Gastroesophageal sphincter (tissue), 3 donors: ENCODE data around the gene ATP5MC2.

Experiments used
- EP300 ChIP-seq: sonication (generic); formaldehyde crosslinking; IDR thresholded peaks from one replicate; pipeline ENCODE4 v1.6.1; 2017; ENCODE audit warnings: antibody characterized with exemption, mild to moderate bottlenecking
- POLR2A ChIP-seq, 2 donors: fragments of 450-650 bp; IDR thresholded peaks; one replicate each; pipeline ENCODE4 v1.6.1; 2017; ENCODE audit warnings: antibody characterized with exemption in 2 of 2, mild to moderate bottlenecking in 2 of 2, moderate library complexity in 1 of 2
- POLR2AphosphoS5 ChIP-seq: sonication (generic); formaldehyde crosslinking; IDR thresholded peaks from one replicate; pipeline ENCODE4 v1.6.1; 2017; ENCODE audit warnings: antibody characterized with exemption
- TF ChIP-seq, protein P1 (sequence below), 4 experiments: fragments of 200-600 bp in 2 of 4; fragments of 450-650 bp in 2 of 4; sonication (generic) in 1 of 4; IDR thresholded peaks; one replicate each; pipeline ENCODE4 v1.5.1; 2017 to 2019; ENCODE audit warnings: antibody characterized with exemption in 4 of 4, mild to moderate bottlenecking in 2 of 4, moderate library complexity in 2 of 4

DNA sequence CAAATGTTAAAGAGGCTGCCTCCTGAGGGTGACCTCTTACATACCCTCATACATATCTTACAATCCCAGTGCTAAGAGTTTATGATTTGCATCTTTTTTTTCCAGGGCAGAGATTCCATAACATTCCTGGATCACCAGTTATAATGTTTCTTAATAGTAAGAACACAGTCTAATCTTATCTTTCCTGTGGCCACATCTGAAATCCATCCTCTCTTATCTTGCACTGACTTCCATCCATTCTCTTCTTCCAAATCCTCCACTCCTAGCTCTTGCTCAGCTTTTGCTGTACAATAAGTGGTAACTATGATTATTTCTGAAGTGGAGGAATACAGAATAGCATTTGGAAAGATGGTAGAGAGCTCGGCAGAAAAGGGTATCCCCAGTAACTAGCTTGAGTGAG lies 45.1 kb upstream of the ATP5MC2 start:
- TF ChIP-seq POLR2AphosphoS5 (no peak), POLR2A (IDR thresholded peaks at IDR 0.05) (no peak), EP300 (no peak)
- TF ChIP-seq, protein P1, sequence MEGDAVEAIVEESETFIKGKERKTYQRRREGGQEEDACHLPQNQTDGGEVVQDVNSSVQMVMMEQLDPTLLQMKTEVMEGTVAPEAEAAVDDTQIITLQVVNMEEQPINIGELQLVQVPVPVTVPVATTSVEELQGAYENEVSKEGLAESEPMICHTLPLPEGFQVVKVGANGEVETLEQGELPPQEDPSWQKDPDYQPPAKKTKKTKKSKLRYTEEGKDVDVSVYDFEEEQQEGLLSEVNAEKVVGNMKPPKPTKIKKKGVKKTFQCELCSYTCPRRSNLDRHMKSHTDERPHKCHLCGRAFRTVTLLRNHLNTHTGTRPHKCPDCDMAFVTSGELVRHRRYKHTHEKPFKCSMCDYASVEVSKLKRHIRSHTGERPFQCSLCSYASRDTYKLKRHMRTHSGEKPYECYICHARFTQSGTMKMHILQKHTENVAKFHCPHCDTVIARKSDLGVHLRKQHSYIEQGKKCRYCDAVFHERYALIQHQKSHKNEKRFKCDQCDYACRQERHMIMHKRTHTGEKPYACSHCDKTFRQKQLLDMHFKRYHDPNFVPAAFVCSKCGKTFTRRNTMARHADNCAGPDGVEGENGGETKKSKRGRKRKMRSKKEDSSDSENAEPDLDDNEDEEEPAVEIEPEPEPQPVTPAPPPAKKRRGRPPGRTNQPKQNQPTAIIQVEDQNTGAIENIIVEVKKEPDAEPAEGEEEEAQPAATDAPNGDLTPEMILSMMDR (IDR thresholded peaks at IDR 0.05), result no peak
